ENCODE data around the gene ADM. TPM values are rescaled to one million over a fixed set of nuclear protein-coding genes. Genes with fewer than 3 reads are reported as not detected.

Gene ADM
- total RNA-seq, 1 experiment from 2014 or later, result 40.3 TPM

GRCh38 chr11:10328314-10329098 is 23.6 kb downstream of the ADM start:
- DNase-seq (ENCODE audit: low spot score), result peak; percentile 83

- DNase-seq (ENCODE audit: low spot score), result no peak
Observed at GRCh38 chr11:10329356-10329755, 24.5 kb downstream of the ADM start.

- peak; percentile 80 for DNase-seq (ENCODE audit: low spot score)
Observed at GRCh38 chr11:10329935-10330334, 25.1 kb downstream of the ADM start.

GRCh38 chr11:10331548-10332289 is 26.8 kb downstream of the ADM start:
- DNase-seq (ENCODE audit: low spot score), result no peak

- no peak for DNase-seq (ENCODE audit: low spot score)
Observed at GRCh38 chr11:10333490-10333889, 28.6 kb downstream of the ADM start.

GRCh38 chr11:10338287-10338686 is 33.4 kb downstream of the ADM start:
- DNase-seq (ENCODE audit: low spot score), result no peak

GRCh38 chr11:10348650-10349280 is 43.9 kb downstream of the ADM start:
- no peak for DNase-seq (ENCODE audit: low spot score)

- DNase-seq (ENCODE audit: low spot score), result no peak
Observed at GRCh38 chr11:10349281-10349665, 44.4 kb downstream of the ADM start.

- DNase-seq (ENCODE audit: low spot score), result no peak
Observed at GRCh38 chr11:10349806-10350205, 44.9 kb downstream of the ADM start.

- DNase-seq (ENCODE audit: low spot score), result peak; percentile 46
Observed at GRCh38 chr11:10350334-10350733, 45.5 kb downstream of the ADM start.

GRCh38 chr11:10351435-10351764 is 46.5 kb downstream of the ADM start:
- DNase-seq (ENCODE audit: low spot score), result no peak

GRCh38 chr11:10351765-10352641 is 47.1 kb downstream of the ADM start:
- DNase-seq (ENCODE audit: low spot score), result peak; percentile 48

- no peak for DNase-seq (ENCODE audit: low spot score)
Observed at GRCh38 chr11:10352921-10353550, 48.2 kb downstream of the ADM start.

- no peak for DNase-seq (ENCODE audit: low spot score)
Observed at GRCh38 chr11:10354389-10354788, 49.5 kb downstream of the ADM start.

- peak; percentile 45 for DNase-seq (ENCODE audit: low spot score)
Observed at GRCh38 chr11:10355257-10355661, 50.4 kb downstream of the ADM start.

- no peak for DNase-seq (ENCODE audit: low spot score)
Observed at GRCh38 chr11:10356161-10356560, 51.3 kb downstream of the ADM start.

Other genes with a start within 250 kb of the ADM start
- gene SBF2, start 10.9 kb upstream of the ADM start, total RNA-seq (2014; rRNA removed; shearing (Covaris generic)), result 19.6 and 34.7 TPM in 2 replicates
- 1.6 and 3.9 TPM in 2 replicates for gene AMPD3, start 150.2 kb downstream of the ADM start, total RNA-seq (2014; rRNA removed; shearing (Covaris generic))
- gene RNF141, start 236.1 kb downstream of the ADM start, total RNA-seq (2014; rRNA removed; shearing (Covaris generic)), result 23.6 and 28.1 TPM in 2 replicates